Fibroblast of villous mesenchyme (primary cell): Measurements from ENCODE around the gene CYP2W1. TPM values are rescaled to one million over a fixed set of nuclear protein-coding genes. Genes with fewer than 3 reads are reported as not detected.

Experiments
- DNase-seq: peaks from one replicate; pipeline ENCODE4 v3.0.0-alpha.2; 2010; ENCODE audit warnings: low read depth
- H3K4me3 ChIP-seq: 2 replicates; pipeline ENCODE4 v1.5.1; 2011; ENCODE audit warnings: low read depth, mild to moderate bottlenecking, low read length
- CTCF ChIP-seq: IDR thresholded peaks from 2 replicates; pipeline ENCODE4 v1.5.1; 2012; ENCODE audit warnings: low read depth, mild to moderate bottlenecking, low read length; ENCODE audit not compliant: insufficient read depth
- total RNA-seq: library from RNA; depleted of rRNA; stranded (reverse); fragments of >200 nt; gene quantifications from 2 replicates; pipeline ENCODE4 v1.2.3, GENCODE V29; 2012

The CYP2W1 gene
- total RNA-seq, 1 donor = under 0.01 TPM

GRCh38 chr7:972676-973309 is 10.2 kb upstream of the CYP2W1 start:
- TF ChIP-seq CTCF = no peak
- H3K4me3 ChIP-seq = no peak overlapping the region
- peak; percentile 60 for DNase-seq

GRCh38 chr7:973312-973711 is 9.7 kb upstream of the CYP2W1 start:
- no peak for TF ChIP-seq CTCF
- no peak overlapping the region for H3K4me3 ChIP-seq
- no peak for DNase-seq

GRCh38 chr7:974172-974571 is 8.8 kb upstream of the CYP2W1 start:
- no peak for TF ChIP-seq CTCF
- H3K4me3 ChIP-seq = peak overlapping the region; percentile 99
- DNase-seq = peak; percentile 45

GRCh38 chr7:974820-975681 is 7.9 kb upstream of the CYP2W1 start, which contains the start of gene COX19:
Gene COX19, minus strand, starts transcription at chr7:975549. Its CDS starts 40 bp downstream, at chr7:975509.
- DNase-seq = peak; percentile 90
- TF ChIP-seq CTCF = no peak
- peak within 1 kb of the TSS; percentile 99 for H3K4me3 ChIP-seq

GRCh38 chr7:975702-976473 is 7.1 kb upstream of the CYP2W1 start:
- no peak for DNase-seq
- H3K4me3 ChIP-seq = peak overlapping the region; percentile 99
- TF ChIP-seq CTCF = no peak

- no peak overlapping the region for H3K4me3 ChIP-seq
- TF ChIP-seq CTCF = no peak
- DNase-seq = no peak
These were observed 6.1 kb upstream of the CYP2W1 start for GRCh38 chr7:976901-977325.
